ENCODE measurements around the gene RNU6-9.

- TF ChIP-seq CTCF (IDR thresholded peaks at IDR 0.05) (no peak), EP300 (IDR thresholded peaks at IDR 0.05) (no peak), POLR2A (IDR thresholded peaks at IDR 0.05) (no peak), POLR2AphosphoS5 (IDR thresholded peaks at IDR 0.05) (no peak)
Observed at GRCh38 chr19:936175-936546, 42.9 kb downstream of the RNU6-9 start.

All from suprapubic skin (tissue), 4 donors.